ENCODE measurements around the gene TRAM2. TPM values are rescaled to one million over a fixed set of nuclear protein-coding genes. Genes with fewer than 3 reads are reported as not detected.

TRAM2 gene
- total RNA-seq, 5 donors from 2014 or later (not counting 1 experiment from before 2014, with no cell fraction given), result 8.8 to 12.1 (median 9.3) TPM

DNA sequence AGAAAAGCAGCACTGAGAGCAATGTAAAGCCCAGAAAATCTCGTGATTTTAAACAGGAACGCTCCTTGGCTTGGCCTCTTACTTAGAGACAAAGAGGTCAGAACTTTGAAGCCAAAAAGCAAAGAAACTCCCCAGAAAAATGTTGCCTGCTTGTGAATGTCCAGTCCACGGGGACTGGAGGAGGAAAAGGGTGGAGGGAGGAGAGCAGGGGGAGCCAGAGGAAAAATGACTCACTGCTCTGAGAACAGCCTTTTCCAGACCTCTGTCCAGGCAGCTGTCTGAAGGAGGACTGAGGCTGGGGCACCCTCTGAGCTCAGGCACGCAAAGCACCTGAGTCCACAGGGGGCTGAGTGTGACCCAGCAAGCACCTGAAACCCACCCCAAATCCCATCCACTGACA is 64.7 kb downstream of the TRAM2 start:
- Histone ChIP-seq H3K9me3 (no peaks in the 10 kb centered on the region), H3K4me3 (ENCODE audit: control insufficient read depth in 1 of 2, extremely low read depth in 1 of 2, low read length in 1 of 2) (no peak overlapping the region), H3K4me1 (ENCODE audit: control insufficient read depth in 1 of 2, extremely low read depth in 1 of 2, insufficient read depth in 2 of 2, low read length in 2 of 2) (no peaks in the 10 kb centered on the region), H3K27ac (ENCODE audit: low read length) (no peak overlapping the region), H3K27me3 (replicated peaks in 1 of 2; ENCODE audit: control insufficient read depth in 2 of 2, extremely low read depth in 1 of 2, insufficient read depth in 2 of 2, low read length in 1 of 2) (no peaks in the 10 kb centered on the region), H3K36me3 (ENCODE audit: control insufficient read depth in 2 of 2, extremely low read depth in 1 of 2, insufficient read depth in 1 of 2, low read length in 1 of 2) (peaks cover 14 to 46% of the 10 kb centered on the region in 2 donors)
- Mint-ChIP-seq H3K36me3 (peaks cover 75% of the 10 kb centered on the region), H3K27ac (no peak overlapping the region), H3K4me3 (no peak overlapping the region), H3K4me1 (no peaks in the 10 kb centered on the region), H3K9me3 (no peaks in the 10 kb centered on the region), H3K27me3 (no peaks in the 10 kb centered on the region)
- ChIA-PET POLR2A (no interaction called here), CTCF (no interaction called here)
- DNase-seq (no peak), ATAC-seq (replicated peaks in 1 of 4) (no peak)
- WGBS (ENCODE audit: insufficient coverage), result 55% methylated on average over 2 of the region's 4 CpGs

DNA sequence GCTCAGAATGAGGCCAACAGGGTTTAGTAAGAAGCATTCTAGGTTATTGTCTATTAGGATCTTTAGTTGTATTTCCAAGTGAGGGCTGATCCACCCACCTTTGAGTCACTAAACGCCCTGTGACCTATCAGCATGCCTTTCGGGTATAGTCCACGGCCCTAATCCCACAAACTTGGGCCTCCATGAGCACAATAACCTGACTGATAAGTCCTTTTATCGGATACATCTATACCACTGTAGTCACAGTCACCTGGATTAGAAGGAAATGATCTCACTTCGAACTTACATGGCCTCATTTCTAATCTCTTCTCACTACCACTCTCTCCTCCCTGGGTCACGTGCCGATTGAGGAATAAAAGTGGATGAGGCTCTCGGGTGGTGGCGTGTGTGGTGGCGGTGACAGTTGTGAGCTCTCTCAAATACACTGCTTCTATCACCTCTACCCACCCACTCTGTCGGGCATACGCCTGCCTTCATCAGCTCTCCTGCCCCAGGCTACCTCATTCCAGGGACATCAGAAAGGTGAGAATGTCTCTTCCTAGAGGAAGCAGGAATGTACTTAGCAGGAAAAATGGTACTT is 65.2 kb downstream of the TRAM2 start:
- Histone ChIP-seq H3K9me3 (no peaks in the 10 kb centered on the region), H3K4me1 (ENCODE audit: control insufficient read depth in 1 of 2, extremely low read depth in 1 of 2, insufficient read depth in 2 of 2, low read length in 2 of 2) (no peaks in the 10 kb centered on the region), H3K27ac (ENCODE audit: low read length) (no peak overlapping the region), H3K27me3 (replicated peaks in 1 of 2; ENCODE audit: control insufficient read depth in 2 of 2, extremely low read depth in 1 of 2, insufficient read depth in 2 of 2, low read length in 1 of 2) (no peaks in the 10 kb centered on the region), H3K36me3 (ENCODE audit: control insufficient read depth in 2 of 2, extremely low read depth in 1 of 2, insufficient read depth in 1 of 2, low read length in 1 of 2) (peaks cover 14 to 50% of the 10 kb centered on the region in 2 donors), H3K4me3 (ENCODE audit: control insufficient read depth in 1 of 2, extremely low read depth in 1 of 2, low read length in 1 of 2) (no peak overlapping the region)
- no peak overlapping the region for H3K27ac Mint-ChIP-seq
- CTCF ChIA-PET, result no interaction called here
- H3K4me1 Mint-ChIP-seq, result no peaks in the 10 kb centered on the region
- H3K27me3 Mint-ChIP-seq, result no peaks in the 10 kb centered on the region
- POLR2A ChIA-PET, result interaction anchor here in 1 of 2 donors (0.6 kb wide), 1 partner anchor 61 kb away, joined by 3 read pairs; no protein-coding TSS in a partner anchor
- H3K4me3 Mint-ChIP-seq, result no peak overlapping the region
- ATAC-seq (replicated peaks in 1 of 4), result no peak
- 92% methylated on average over 4 of the region's 12 CpGs for WGBS (ENCODE audit: insufficient coverage)
- H3K36me3 Mint-ChIP-seq, result peaks cover 77% of the 10 kb centered on the region
- no peaks in the 10 kb centered on the region for H3K9me3 Mint-ChIP-seq
- no peak for DNase-seq

GRCh38 chr6:52511163-52511562 is 65.7 kb downstream of the TRAM2 start:
- ChIA-PET POLR2A (interaction anchor here in 1 of 2 donors (0.6 kb wide), 1 partner anchor 61 kb away, joined by 3 read pairs; no protein-coding TSS in a partner anchor), CTCF (no interaction called here)
- WGBS (ENCODE audit: insufficient coverage), result 92% methylated on average over 8 of the region's 10 CpGs
- Histone ChIP-seq H3K36me3 (ENCODE audit: control insufficient read depth in 2 of 2, extremely low read depth in 1 of 2, insufficient read depth in 1 of 2, low read length in 1 of 2) (peaks cover 14 to 48% of the 10 kb centered on the region in 2 donors), H3K4me3 (ENCODE audit: control insufficient read depth in 1 of 2, extremely low read depth in 1 of 2, low read length in 1 of 2) (no peak overlapping the region), H3K27ac (ENCODE audit: low read length) (no peak overlapping the region), H3K4me1 (ENCODE audit: control insufficient read depth in 1 of 2, extremely low read depth in 1 of 2, insufficient read depth in 2 of 2, low read length in 2 of 2) (no peaks in the 10 kb centered on the region), H3K27me3 (replicated peaks in 1 of 2; ENCODE audit: control insufficient read depth in 2 of 2, extremely low read depth in 1 of 2, insufficient read depth in 2 of 2, low read length in 1 of 2) (no peaks in the 10 kb centered on the region), H3K9me3 (no peaks in the 10 kb centered on the region)
- no peak for DNase-seq
- Mint-ChIP-seq H3K36me3 (peaks cover 78% of the 10 kb centered on the region), H3K27me3 (no peaks in the 10 kb centered on the region), H3K4me1 (no peaks in the 10 kb centered on the region), H3K9me3 (no peaks in the 10 kb centered on the region), H3K4me3 (no peak overlapping the region), H3K27ac (no peak overlapping the region)
- no peak for ATAC-seq (replicated peaks in 1 of 4)

- Histone ChIP-seq H3K4me1 (ENCODE audit: control insufficient read depth in 1 of 2, extremely low read depth in 1 of 2, insufficient read depth in 2 of 2, low read length in 2 of 2) (no peaks in the 10 kb centered on the region), H3K27me3 (replicated peaks in 1 of 2; ENCODE audit: control insufficient read depth in 2 of 2, extremely low read depth in 1 of 2, insufficient read depth in 2 of 2, low read length in 1 of 2) (no peaks in the 10 kb centered on the region), H3K4me3 (ENCODE audit: control insufficient read depth in 1 of 2, extremely low read depth in 1 of 2, low read length in 1 of 2) (no peak overlapping the region), H3K36me3 (ENCODE audit: control insufficient read depth in 2 of 2, extremely low read depth in 1 of 2, insufficient read depth in 1 of 2, low read length in 1 of 2) (peaks cover 14 to 49% of the 10 kb centered on the region in 2 donors), H3K27ac (ENCODE audit: low read length) (no peak overlapping the region), H3K9me3 (no peaks in the 10 kb centered on the region)
- Mint-ChIP-seq H3K4me1 (no peaks in the 10 kb centered on the region), H3K36me3 (peaks cover 77% of the 10 kb centered on the region), H3K27ac (peak overlapping the region in 1 of 2 donors; percentile 23), H3K4me3 (no peak overlapping the region), H3K9me3 (no peaks in the 10 kb centered on the region), H3K27me3 (no peaks in the 10 kb centered on the region)
- no peak for ATAC-seq (replicated peaks in 1 of 4)
- no peak for DNase-seq
- CTCF ChIA-PET, result no interaction called here
- POLR2A ChIA-PET, result no interaction called here
Measured at GRCh38 chr6:52510213-52510562, 66.7 kb downstream of the TRAM2 start.

DNA sequence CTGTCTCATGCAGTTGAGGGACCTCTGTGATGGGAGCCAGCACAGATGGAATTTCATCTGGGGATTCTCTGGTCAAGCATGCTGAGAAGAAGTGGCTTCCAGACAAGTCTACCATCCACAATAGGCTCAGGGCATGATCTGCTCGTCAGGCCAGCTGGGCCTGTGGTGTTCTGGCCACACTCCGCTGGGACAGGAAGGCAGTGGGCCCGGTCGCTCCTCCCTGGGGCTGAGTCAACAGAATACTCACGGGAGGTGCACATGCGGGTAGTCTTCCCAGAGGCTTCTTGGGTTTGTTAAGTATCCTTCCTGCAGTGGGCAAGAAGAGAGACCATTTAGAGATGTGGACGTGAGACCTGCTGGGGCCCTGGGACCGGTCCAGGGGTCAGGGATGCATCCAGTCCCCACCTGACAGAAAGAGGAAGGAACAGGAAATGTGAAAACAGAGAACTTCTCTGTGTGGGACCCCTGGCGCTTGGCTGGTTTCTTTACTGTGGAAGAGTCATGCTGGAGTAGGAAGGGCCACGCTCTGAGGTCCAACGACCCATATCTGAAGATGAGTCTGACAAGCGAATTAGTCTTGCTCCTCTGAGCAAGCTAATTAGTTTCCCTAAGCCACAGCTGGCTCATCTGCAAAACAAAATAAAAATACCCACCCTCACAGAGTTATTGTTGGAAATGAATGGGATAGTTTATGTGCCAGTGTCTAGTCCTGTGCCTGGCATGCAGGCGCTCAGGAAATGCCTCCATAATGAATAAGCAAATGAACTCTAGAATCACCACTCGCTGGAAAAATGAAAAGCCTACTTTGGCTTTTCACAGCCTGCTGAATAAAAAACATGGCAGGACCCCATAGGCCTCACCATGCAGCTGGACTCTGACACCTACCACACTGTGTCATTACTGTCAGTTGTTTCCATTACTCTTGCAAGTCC is 67.3 kb downstream of the TRAM2 start:
- Histone ChIP-seq H3K9me3 (no peaks in the 10 kb centered on the region), H3K27ac (ENCODE audit: low read length) (no peak overlapping the region), H3K4me1 (ENCODE audit: control insufficient read depth in 1 of 2, extremely low read depth in 1 of 2, insufficient read depth in 2 of 2, low read length in 2 of 2) (peaks cover 0 to 2% of the 10 kb centered on the region in 2 experiments), H3K36me3 (ENCODE audit: control insufficient read depth in 2 of 2, extremely low read depth in 1 of 2, insufficient read depth in 1 of 2, low read length in 1 of 2) (peaks cover 13 to 44% of the 10 kb centered on the region in 2 donors), H3K4me3 (ENCODE audit: control insufficient read depth in 1 of 2, extremely low read depth in 1 of 2, low read length in 1 of 2) (no peak overlapping the region), H3K27me3 (replicated peaks in 1 of 2; ENCODE audit: control insufficient read depth in 2 of 2, extremely low read depth in 1 of 2, insufficient read depth in 2 of 2, low read length in 1 of 2) (no peaks in the 10 kb centered on the region)
- Mint-ChIP-seq H3K27ac (no peak overlapping the region), H3K4me1 (no peaks in the 10 kb centered on the region), H3K9me3 (no peaks in the 10 kb centered on the region), H3K36me3 (peaks cover 77% of the 10 kb centered on the region), H3K4me3 (no peak overlapping the region), H3K27me3 (no peaks in the 10 kb centered on the region)
- ATAC-seq (replicated peaks in 1 of 4), result no peak
- no peak for DNase-seq
- WGBS (ENCODE audit: insufficient coverage), result 94% methylated on average over 9 of the region's 14 CpGs
- POLR2A ChIA-PET, result no interaction called here
- CTCF ChIA-PET, result no interaction called here

GRCh38 chr6:52508261-52508739 is 68.6 kb downstream of the TRAM2 start:
- no peaks in the 10 kb centered on the region for H3K9me3 Mint-ChIP-seq
- Histone ChIP-seq H3K9me3 (no peaks in the 10 kb centered on the region), H3K4me1 (ENCODE audit: control insufficient read depth in 1 of 2, extremely low read depth in 1 of 2, insufficient read depth in 2 of 2, low read length in 2 of 2) (peaks cover 0 to 9% of the 10 kb centered on the region in 2 experiments), H3K27me3 (replicated peaks in 1 of 2; ENCODE audit: control insufficient read depth in 2 of 2, extremely low read depth in 1 of 2, insufficient read depth in 2 of 2, low read length in 1 of 2) (no peaks in the 10 kb centered on the region), H3K27ac (ENCODE audit: low read length) (no peak overlapping the region), H3K4me3 (ENCODE audit: control insufficient read depth in 1 of 2, extremely low read depth in 1 of 2, low read length in 1 of 2) (no peak overlapping the region), H3K36me3 (ENCODE audit: control insufficient read depth in 2 of 2, extremely low read depth in 1 of 2, insufficient read depth in 1 of 2, low read length in 1 of 2) (peaks cover 11 to 43% of the 10 kb centered on the region in 2 donors)
- WGBS (ENCODE audit: insufficient coverage), result 94% methylated on average over 2 of the region's 5 CpGs
- no peaks in the 10 kb centered on the region for H3K4me1 Mint-ChIP-seq
- DNase-seq (no peak), ATAC-seq (replicated peaks in 1 of 4) (no peak)
- H3K27ac Mint-ChIP-seq, result no peak overlapping the region
- H3K27me3 Mint-ChIP-seq, result no peaks in the 10 kb centered on the region
- peaks cover 71% of the 10 kb centered on the region for H3K36me3 Mint-ChIP-seq
- no peak overlapping the region for H3K4me3 Mint-ChIP-seq
- CTCF ChIA-PET, result no interaction called here
- POLR2A ChIA-PET, result no interaction called here
